Lung (tissue), 16 donors: ENCODE results near the gene MT1HL1. TPM values are rescaled to one million over a fixed set of nuclear protein-coding genes. Genes with fewer than 3 reads are reported as not detected.
A peak's percentile ranks its signal among the peaks of the same experiment; 100 is the strongest.

Experiments
- ATAC-seq: fragments of 200-7000 bp; cut with Tn5 transposase; one replicate; pipeline ENCODE4 v1.9.1; 2020; ENCODE audit warnings: moderate number of reproducible peaks; ENCODE audit not compliant: insufficient read depth, low FRiP score
- DNase-seq, 3 donors: peaks; one replicate each; pipeline ENCODE4 v3.0.0-alpha.2; 2013 to 2017
- H3K27ac ChIP-seq, 2 donors: one replicate each; pipeline ENCODE4 v1.5.1; 2013; ENCODE audit warnings: mild to moderate bottlenecking in 2 of 2, moderate library complexity in 2 of 2, control low read depth in 1 of 2, inconsistent platforms in 1 of 2, low read depth in 1 of 2, low read length in 1 of 2
- H3K27me3 ChIP-seq, 3 donors: one replicate each; pipeline ENCODE4 v1.5.1; 2013; ENCODE audit warnings: low read length in 2 of 3; ENCODE audit not compliant: control insufficient read depth in 3 of 3, insufficient read depth in 3 of 3
- H3K36me3 ChIP-seq, 4 donors: one replicate each; pipeline ENCODE4 v1.5.1; 2013; ENCODE audit warnings: low read length in 4 of 4, mild to moderate bottlenecking in 1 of 4, moderate library complexity in 1 of 4; ENCODE audit not compliant: control insufficient read depth in 4 of 4, insufficient read depth in 4 of 4
- H3K4me1 ChIP-seq, 5 donors: one replicate each; pipeline ENCODE4 v1.5.1; 2013; ENCODE audit warnings: low read length in 5 of 5, mild to moderate bottlenecking in 2 of 5, moderate library complexity in 1 of 5; ENCODE audit not compliant: control insufficient read depth in 5 of 5, insufficient read depth in 5 of 5
- H3K4me3 ChIP-seq: one replicate; pipeline ENCODE4 v1.5.1; 2013; ENCODE audit warnings: mild to moderate bottlenecking, control low read depth, moderate library complexity
- H3K9ac ChIP-seq, 2 donors: one replicate each; pipeline ENCODE4 v1.5.1; 2013; ENCODE audit warnings: low read length in 2 of 2, control low read depth in 1 of 2; ENCODE audit not compliant: insufficient read depth in 1 of 2
- H3K9me3 ChIP-seq, 4 donors: one replicate each; pipeline ENCODE4 v1.5.1; 2013; ENCODE audit warnings: low read length in 3 of 4, mild to moderate bottlenecking in 1 of 4, moderate library complexity in 1 of 4; ENCODE audit not compliant: control insufficient read depth in 4 of 4, insufficient read depth in 3 of 4
- CTCF ChIP-seq: IDR thresholded peaks from 2 replicates; pipeline ENCODE4 v1.5.1; 2012; ENCODE audit warnings: mild to moderate bottlenecking; ENCODE audit errors: control extremely low read depth, extremely low read depth
- WGBS, 2 donors: extraction: QIAGEN DNeasy Blood & Tissue Kit; methylation state at CpG; one replicate each; pipeline ENCODE4 v1.1.7; 2013; 5-methylcytosine and 5-hydroxymethylcytosine counted together
- long read RNA-seq, 5 donors: transcript quantifications; one replicate each; lab custom pipeline, GENCODE V29; 2026
- polyA plus RNA-seq, 2 donors: library from polyadenylated mRNA; stranded (reverse); fragments of 200-250 nt; gene quantifications; one replicate each; pipeline ENCODE4 v1.2.1, GENCODE V29; 2013
- total RNA-seq, 2 donors: library from RNA; depleted of rRNA in 1 of 2; stranded (reverse); fragments of >200 nt in 1 of 2; gene quantifications; one replicate each; pipeline ENCODE4 v1.2.1, GENCODE V29; 2014 to 2021
- donor health status: control.
- donor health status: control.
- donor health status: Bipolar disorder and iron deficiency.
- donor health status: healthy.
- donor health status: DM: yes; HTN: yes; CAD: no.

Gene MT1HL1
- total RNA-seq (not detected), polyA plus RNA-seq (not detected)
- long read RNA-seq, donor 1: 0 reads
- long read RNA-seq, donor 2: 0 reads
- long read RNA-seq, donor 3: 0 reads
- long read RNA-seq, donor 4: 0 reads
- long read RNA-seq, donor 5: 0 reads

GRCh38 chr1:237004116-237004515 is at the start of gene MT1HL1:
Gene MT1HL1 (minus strand): TSS chr1:237004441. CDS start chr1:237004372, 69 bp downstream.
- no peaks in the 10 kb centered on the region for H3K36me3 ChIP-seq
- 90 to 91% methylated on average over 18 of the region's 18 CpGs for WGBS, 2 donors
- H3K9me3 ChIP-seq: peaks cover 0 to 3% (median 0%) of the 10 kb centered on the region in 4 donors
- no peaks in the 10 kb centered on the region for H3K27me3 ChIP-seq
- H3K4me3 ChIP-seq: no peak within 1 kb of the TSS
- no peak for TF ChIP-seq CTCF
- no peak within 1 kb of the TSS for H3K27ac ChIP-seq
- DNase-seq (no peak), ATAC-seq (no peak)
- no peak within 1 kb of the TSS for H3K9ac ChIP-seq
- H3K4me1 ChIP-seq: no peaks in the 10 kb centered on the region

- 75 to 77% methylated on average over 3 of the region's 3 CpGs for WGBS, 2 donors
- no peak overlapping the region for H3K9ac ChIP-seq
- ATAC-seq: no peak
- peak overlapping the region in 1 of 2 donors; percentile 41 for H3K27ac ChIP-seq
- H3K27me3 ChIP-seq: peaks cover 0 to 14% (median 2%) of the 10 kb centered on the region in 3 donors
- H3K36me3 ChIP-seq: no peaks in the 10 kb centered on the region
- no peaks in the 10 kb centered on the region for H3K9me3 ChIP-seq
- no peak overlapping the region for H3K4me3 ChIP-seq
- peaks cover 0 to 16% (median 3%) of the 10 kb centered on the region in 5 donors for H3K4me1 ChIP-seq
- no peak for TF ChIP-seq CTCF
- no peak for DNase-seq
Measured at GRCh38 chr1:237050915-237051314, 46.7 kb upstream of the MT1HL1 start.

DNA sequence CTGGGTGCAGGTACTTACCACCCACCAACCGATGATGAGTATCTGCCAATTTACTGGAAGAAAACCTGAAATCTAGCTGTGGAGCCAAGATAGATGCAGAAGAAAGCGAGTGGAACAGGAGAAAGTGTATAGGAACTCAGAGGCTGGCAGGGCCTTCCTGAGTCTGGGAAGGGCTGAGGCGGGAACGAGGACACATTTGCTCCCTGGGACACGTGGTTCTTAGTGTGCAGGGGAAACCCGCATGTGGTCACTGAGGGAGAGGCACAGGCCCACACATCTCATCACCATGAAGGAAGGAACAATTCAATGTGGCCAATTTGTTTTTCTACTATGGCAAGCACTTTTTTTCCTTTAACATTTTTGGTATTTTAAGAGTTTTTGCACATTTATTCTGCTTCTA is 45.9 kb upstream of the MT1HL1 start:
- Histone ChIP-seq H3K36me3 (no peaks in the 10 kb centered on the region), H3K4me3 (no peak overlapping the region), H3K27me3 (peaks cover 0 to 21% (median 6%) of the 10 kb centered on the region in 3 donors), H3K4me1 (peaks cover 0 to 16% (median 4%) of the 10 kb centered on the region in 5 donors), H3K9me3 (no peaks in the 10 kb centered on the region), H3K27ac (peak overlapping the region in 1 of 2 donors; percentile 77), H3K9ac (no peak overlapping the region)
- no peak for TF ChIP-seq CTCF
- ATAC-seq (no peak), DNase-seq (no peak)
- 78 to 79% methylated on average over 6 of the region's 6 CpGs for WGBS, 2 donors

DNA sequence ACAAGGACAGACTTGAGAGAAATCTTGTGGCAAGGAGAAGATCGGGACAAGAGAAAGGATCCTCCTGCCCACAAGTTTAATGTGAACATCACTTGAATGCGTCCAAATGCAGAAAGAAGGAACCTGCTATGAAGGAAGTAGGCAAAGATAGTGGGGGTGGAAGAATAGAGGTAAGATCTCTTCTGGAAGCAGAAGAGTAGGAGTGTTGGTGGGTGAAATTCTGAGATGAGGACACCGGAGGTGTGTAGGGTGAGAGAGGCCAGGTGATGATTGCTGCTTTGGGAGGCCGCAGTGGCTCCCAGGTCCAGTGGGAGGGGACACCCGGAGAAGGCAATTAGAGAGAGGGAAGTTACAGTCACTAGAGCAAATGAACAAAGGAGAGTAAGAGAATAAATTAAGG is 44.6 kb upstream of the MT1HL1 start:
- Histone ChIP-seq H3K4me1 (peaks cover 0 to 13% (median 6%) of the 10 kb centered on the region in 5 donors), H3K9ac (no peak overlapping the region), H3K4me3 (no peak overlapping the region), H3K9me3 (no peaks in the 10 kb centered on the region), H3K36me3 (no peaks in the 10 kb centered on the region), H3K27ac (peak overlapping the region in 1 of 2 donors; percentile 77), H3K27me3 (peaks cover 0 to 31% (median 18%) of the 10 kb centered on the region in 3 donors)
- 90 to 91% methylated on average over 5 of the region's 5 CpGs for whole genome bisulfite sequencing, 2 donors
- ATAC-seq (no peak), DNase-seq (no peak)
- TF ChIP-seq CTCF: no peak
